DOHH2 (cell line): ENCODE data around the gene MTM1.

Experiments used
- EZH2phosphoT487 ChIP-seq: fragments of 200-600 bp; sonication (generic); IDR thresholded peaks from 2 replicates; pipeline ENCODE4 v1.6.1; 2017; ENCODE audit warnings: borderline replicate concordance, mild to moderate bottlenecking, antibody characterized with exemption, low read length, moderate library complexity, mixed read lengths
- TF ChIP-seq, protein P1 (sequence below): fragments of 200-600 bp; sonication (generic); IDR thresholded peaks from one replicate; pipeline ENCODE4 v1.5.1; 2014; ENCODE audit warnings: antibody characterized with exemption, mild to moderate bottlenecking, low read depth, low read length; ENCODE audit not compliant: poor library complexity, severe bottlenecking

DNA sequence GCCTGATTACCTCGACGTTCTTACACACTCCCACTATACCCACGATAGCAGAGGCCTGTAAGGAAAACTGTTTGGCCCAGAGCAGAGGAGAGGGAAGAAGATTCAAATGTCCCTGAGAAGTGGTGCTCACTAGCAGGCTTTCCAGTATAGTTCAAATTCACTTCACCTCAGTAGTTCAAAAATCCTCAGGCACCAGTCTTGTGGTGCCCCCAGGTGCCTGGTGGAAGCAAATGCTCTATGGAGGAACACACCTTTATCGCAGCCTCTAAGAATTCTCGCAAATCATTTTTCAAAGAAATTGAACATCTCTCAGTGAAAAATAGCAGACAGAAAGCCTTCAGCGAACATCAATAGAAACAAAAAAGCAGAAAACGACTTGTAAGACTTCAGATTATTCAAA, 112.6 kb downstream of the MTM1 start:
- TF ChIP-seq, protein P1, sequence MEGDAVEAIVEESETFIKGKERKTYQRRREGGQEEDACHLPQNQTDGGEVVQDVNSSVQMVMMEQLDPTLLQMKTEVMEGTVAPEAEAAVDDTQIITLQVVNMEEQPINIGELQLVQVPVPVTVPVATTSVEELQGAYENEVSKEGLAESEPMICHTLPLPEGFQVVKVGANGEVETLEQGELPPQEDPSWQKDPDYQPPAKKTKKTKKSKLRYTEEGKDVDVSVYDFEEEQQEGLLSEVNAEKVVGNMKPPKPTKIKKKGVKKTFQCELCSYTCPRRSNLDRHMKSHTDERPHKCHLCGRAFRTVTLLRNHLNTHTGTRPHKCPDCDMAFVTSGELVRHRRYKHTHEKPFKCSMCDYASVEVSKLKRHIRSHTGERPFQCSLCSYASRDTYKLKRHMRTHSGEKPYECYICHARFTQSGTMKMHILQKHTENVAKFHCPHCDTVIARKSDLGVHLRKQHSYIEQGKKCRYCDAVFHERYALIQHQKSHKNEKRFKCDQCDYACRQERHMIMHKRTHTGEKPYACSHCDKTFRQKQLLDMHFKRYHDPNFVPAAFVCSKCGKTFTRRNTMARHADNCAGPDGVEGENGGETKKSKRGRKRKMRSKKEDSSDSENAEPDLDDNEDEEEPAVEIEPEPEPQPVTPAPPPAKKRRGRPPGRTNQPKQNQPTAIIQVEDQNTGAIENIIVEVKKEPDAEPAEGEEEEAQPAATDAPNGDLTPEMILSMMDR: peak; percentile 17
- no peak for TF ChIP-seq EZH2phosphoT487
